ENCODE data around the gene GNL2.

DNA sequence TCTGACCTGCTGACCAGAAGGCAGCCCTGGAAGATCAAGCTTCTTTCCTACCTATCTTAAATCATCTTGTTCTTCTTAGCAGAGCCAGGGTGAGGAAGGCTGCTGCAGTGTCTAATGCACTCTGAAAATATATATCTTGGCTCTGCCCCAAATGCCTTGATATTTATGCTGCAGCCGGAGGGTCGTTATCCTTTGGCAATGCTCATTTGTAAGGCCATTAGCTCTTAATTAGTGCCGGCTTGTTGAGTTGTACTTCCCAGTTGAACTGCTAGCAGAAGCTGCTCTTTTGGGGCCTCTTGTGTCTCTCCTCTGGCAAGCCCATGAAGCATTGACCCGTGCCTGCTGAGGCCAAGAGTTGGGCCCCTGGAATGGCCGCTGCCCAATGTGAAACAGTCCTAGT, 4.2 kb upstream of the GNL2 start:
- TF ChIP-seq, protein P1, sequence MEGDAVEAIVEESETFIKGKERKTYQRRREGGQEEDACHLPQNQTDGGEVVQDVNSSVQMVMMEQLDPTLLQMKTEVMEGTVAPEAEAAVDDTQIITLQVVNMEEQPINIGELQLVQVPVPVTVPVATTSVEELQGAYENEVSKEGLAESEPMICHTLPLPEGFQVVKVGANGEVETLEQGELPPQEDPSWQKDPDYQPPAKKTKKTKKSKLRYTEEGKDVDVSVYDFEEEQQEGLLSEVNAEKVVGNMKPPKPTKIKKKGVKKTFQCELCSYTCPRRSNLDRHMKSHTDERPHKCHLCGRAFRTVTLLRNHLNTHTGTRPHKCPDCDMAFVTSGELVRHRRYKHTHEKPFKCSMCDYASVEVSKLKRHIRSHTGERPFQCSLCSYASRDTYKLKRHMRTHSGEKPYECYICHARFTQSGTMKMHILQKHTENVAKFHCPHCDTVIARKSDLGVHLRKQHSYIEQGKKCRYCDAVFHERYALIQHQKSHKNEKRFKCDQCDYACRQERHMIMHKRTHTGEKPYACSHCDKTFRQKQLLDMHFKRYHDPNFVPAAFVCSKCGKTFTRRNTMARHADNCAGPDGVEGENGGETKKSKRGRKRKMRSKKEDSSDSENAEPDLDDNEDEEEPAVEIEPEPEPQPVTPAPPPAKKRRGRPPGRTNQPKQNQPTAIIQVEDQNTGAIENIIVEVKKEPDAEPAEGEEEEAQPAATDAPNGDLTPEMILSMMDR (IDR thresholded peaks at IDR 0.05) = no peak
- TF ChIP-seq POLR2A (IDR thresholded peaks at IDR 0.05) = no peak
